GM12892 (cell line): Measurements from ENCODE around the gene IL12RB1.

ENCODE experiments used
- POLR2A ChIP-seq: IDR thresholded peaks from 2 replicates; pipeline ENCODE4 v1.6.1; 2011; ENCODE audit warnings: low read depth, low read length, control low read depth
- POLR2AphosphoS5 ChIP-seq: IDR thresholded peaks from 2 replicates; pipeline ENCODE4 v1.6.1; 2011; ENCODE audit warnings: low read depth, low read length, control low read depth

DNA sequence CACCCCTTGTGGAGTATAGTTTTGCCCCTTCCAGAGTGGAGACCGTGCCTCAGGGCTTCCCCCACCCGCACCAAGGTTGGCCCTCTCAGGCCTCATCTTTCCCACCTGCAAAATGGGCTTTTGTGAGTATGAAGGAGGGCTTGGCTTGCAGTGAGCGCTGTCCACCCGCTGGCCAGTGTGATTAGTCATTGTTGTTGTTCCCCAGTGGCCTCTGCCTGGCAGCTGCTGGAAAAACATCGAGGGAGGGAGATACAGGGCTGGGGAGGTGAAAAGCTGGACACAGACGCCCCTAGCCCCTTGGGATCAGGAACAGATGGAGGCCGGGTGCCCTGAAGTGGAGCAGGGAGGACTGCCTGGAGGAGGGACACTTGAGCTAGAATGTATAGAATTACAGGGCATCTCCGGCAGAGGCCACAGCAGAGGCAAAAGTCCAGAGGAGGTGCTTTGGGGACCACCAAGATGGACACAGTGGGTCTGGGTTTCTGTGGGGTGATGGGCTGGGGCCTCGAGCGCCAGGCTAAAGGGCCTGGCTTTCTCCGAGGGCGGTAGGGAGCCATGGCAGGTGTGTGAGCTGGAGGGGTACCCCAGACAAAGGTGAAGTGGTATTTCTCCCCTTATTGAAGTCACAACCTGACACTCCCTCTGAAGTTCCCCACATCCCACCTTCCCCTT is 3.9 kb upstream of the IL12RB1 start:
- TF ChIP-seq POLR2A = no peak
- no peak for TF ChIP-seq POLR2AphosphoS5
